Endothelial cell of umbilical vein (primary cell): Measurements from ENCODE around the gene RYR1. TPM values are rescaled to one million over a fixed set of nuclear protein-coding genes. Genes with fewer than 3 reads are reported as not detected.

Source experiments
- BruUV-seq: library from RNA; stranded (reverse); fragments of 400-500 nt; replicated peaks from 2 replicates; lab custom pipeline; 2021; lab: Mats Ljungman, UMichigan
- CTCF ChIA-PET: fragments of 300-600, 350-600 bp; sonication (Branson Sonifier 250); formaldehyde crosslinking; loops from one replicate; lab custom pipeline; 2021; ENCODE audit warnings: antibody characterized with exemption, inconsistent platforms; lab: Charles Lee
- POLR2A ChIA-PET: fragments of 300-600, 350-600 bp; sonication (Branson Sonifier 250); formaldehyde crosslinking; loops from one replicate; lab custom pipeline; 2021; ENCODE audit warnings: antibody characterized with exemption, inconsistent platforms; lab: Charles Lee
- DNase-seq: peaks from one replicate; pipeline ENCODE4 v3.0.0-alpha.2; 2011; ENCODE audit warnings: low read depth, low spot score
- FAIRE-seq: peaks from 2 replicates; lab custom pipeline; 2011; peaks lifted over from hg19 to GRCh38; lab: Jason Lieb, UNC
- H2AFZ ChIP-seq: 2 replicates; pipeline ENCODE4 v1.6.0; 2012; ENCODE audit warnings: low read depth, low read length, control low read depth, inconsistent platforms
- H3K27ac ChIP-seq: 2 replicates; pipeline ENCODE4 v1.5.1; 2011; ENCODE audit warnings: low read depth, mild to moderate bottlenecking, control low read depth, low read length, moderate library complexity; ENCODE audit not compliant: insufficient read depth
- H3K27me3 ChIP-seq, 2 experiments: 2 replicates each; pipeline versions ENCODE4 v1.6.0 to v1.6.1; 2011; ENCODE audit warnings: low read length in 2 of 2, mixed read lengths in 1 of 2; ENCODE audit not compliant: control insufficient read depth in 2 of 2, insufficient read depth in 2 of 2
- H3K36me3 ChIP-seq, 2 experiments: 2 replicates in 1 of 2; 3 replicates in 1 of 2; pipeline ENCODE4 v1.5.1; 2011; ENCODE audit warnings: low read length in 2 of 2, mild to moderate bottlenecking in 1 of 2, moderate library complexity in 1 of 2; ENCODE audit not compliant: control insufficient read depth in 2 of 2, insufficient read depth in 2 of 2; ENCODE audit errors: extremely low read depth in 1 of 2
- H3K4me1 ChIP-seq: 3 replicates; pipeline ENCODE4 v1.5.1; 2011; ENCODE audit warnings: mild to moderate bottlenecking, low read length; ENCODE audit not compliant: control insufficient read depth, insufficient read depth; ENCODE audit errors: extremely low read depth
- H3K4me2 ChIP-seq: 2 replicates; pipeline ENCODE4 v1.6.1; 2011; ENCODE audit warnings: low read length, control low read depth, mixed read lengths; ENCODE audit not compliant: insufficient read depth
- H3K4me3 ChIP-seq, 3 experiments: fragments of 200-600 bp in 1 of 3; sonication (generic), shearing (Covaris generic) in 1 of 3; replicated peaks in 1 of 3; 2 replicates each; pipeline ENCODE4 v1.5.1; 2011 to 2016; ENCODE audit warnings: control low read depth in 3 of 3, low read length in 3 of 3, mild to moderate bottlenecking in 2 of 3, inconsistent platforms in 1 of 3, low read depth in 1 of 3, moderate library complexity in 1 of 3; ENCODE audit not compliant: insufficient read depth in 1 of 3
- H3K79me2 ChIP-seq: 2 replicates; pipeline ENCODE4 v1.6.0; 2012; ENCODE audit warnings: low read length, inconsistent platforms; ENCODE audit not compliant: control insufficient read depth, insufficient read depth
- H3K9ac ChIP-seq: replicated peaks from 2 replicates; pipeline ENCODE3; 2011; ENCODE audit warnings: low read length, control low read depth; ENCODE audit not compliant: insufficient read depth; ENCODE audit errors: extremely low read depth
- H3K9me1 ChIP-seq: replicated peaks from 3 replicates; pipeline ENCODE4 v1.6.0; 2011; ENCODE audit warnings: mild to moderate bottlenecking, low read length; ENCODE audit not compliant: control insufficient read depth, insufficient read depth; ENCODE audit errors: extremely low read depth
- H3K9me3 ChIP-seq: replicated peaks from 2 replicates; pipeline ENCODE4 v1.5.1; 2012; ENCODE audit warnings: low read length, inconsistent platforms; ENCODE audit not compliant: control insufficient read depth, insufficient read depth
- H4K20me1 ChIP-seq: replicated peaks from 2 replicates; pipeline ENCODE3; 2011; ENCODE audit warnings: mild to moderate bottlenecking, low read length; ENCODE audit not compliant: control insufficient read depth, insufficient read depth; ENCODE audit errors: extremely low read depth
- EZH2 ChIP-seq: IDR thresholded peaks from 2 replicates; pipeline ENCODE4 v1.6.1; 2012; ENCODE audit warnings: borderline replicate concordance, low read depth, mild to moderate bottlenecking, moderate library complexity, low read length, inconsistent platforms; ENCODE audit not compliant: severe bottlenecking
- FOS ChIP-seq: IDR thresholded peaks from 2 replicates; pipeline ENCODE4 v1.6.1; 2011; ENCODE audit warnings: mild to moderate bottlenecking, low read length, moderate library complexity, borderline replicate concordance; ENCODE audit not compliant: insufficient read depth
- GATA2 ChIP-seq: IDR thresholded peaks from 2 replicates; pipeline ENCODE4 v1.7.0; 2011; ENCODE audit warnings: low read depth, mild to moderate bottlenecking, moderate library complexity, mixed read lengths, low read length; ENCODE audit not compliant: insufficient read length, insufficient read depth
- JUN ChIP-seq: IDR thresholded peaks from 2 replicates; pipeline ENCODE4 v1.6.1; 2011; ENCODE audit warnings: borderline replicate concordance, low read depth; ENCODE audit not compliant: insufficient read length, insufficient read depth
- MYC ChIP-seq: IDR thresholded peaks from one replicate; pipeline ENCODE4 v1.6.1; 2011; ENCODE audit warnings: mild to moderate bottlenecking, low read depth, low read length
- POLR2A ChIP-seq: IDR thresholded peaks from 2 replicates; pipeline ENCODE4 v1.6.1; 2012; ENCODE audit warnings: low read depth, mild to moderate bottlenecking, control low read depth, low read length
- POLR2AphosphoS5 ChIP-seq: IDR thresholded peaks from 2 replicates; pipeline ENCODE4 v1.6.1; 2012; ENCODE audit warnings: low read depth, mild to moderate bottlenecking, control low read depth, low read length, moderate library complexity; ENCODE audit not compliant: insufficient read depth
- dilution Hi-C: fragments of 300-500 bp; cut with MboI; formaldehyde crosslinking; loops from one replicate; pipeline ENCODE4 v1.15.0; 2019; ENCODE audit warnings: low sequenced_read_pairs; ENCODE audit not compliant: extremely low pct_ligation_motif_present
- intact Hi-C: fragments of 100-400 bp; cut with micrococcal nuclease; formaldehyde crosslinking; loops from one replicate; pipeline ENCODE4 v1.10.0; 2022
- polyA plus RNA-seq, 4 experiments: library from polyadenylated mRNA; depleted of rRNA in 3 of 4; stranded (reverse) in 3 of 4; unstranded in 1 of 4; fragments of >200 nt; gene quantifications; 2 replicates each; pipeline versions ENCODE4 v1.2.1 to v1.2.3, GENCODE V29; 2011 to 2012; ENCODE audit warnings: missing spikeins in 1 of 4
- total RNA-seq: library from RNA; stranded (reverse); gene quantifications from 2 replicates; pipeline ENCODE4 v1.2.3, GENCODE V29; 2021
- TF ChIP-seq, protein P1 (sequence below): IDR thresholded peaks from 2 replicates; pipeline ENCODE4 v1.6.1; 2011; ENCODE audit not compliant: insufficient read depth, insufficient read length
- TF ChIP-seq, protein P2 (sequence below), 2 donors: IDR thresholded peaks; 1 replicate in 1 of 2; 2 replicates in 1 of 2; pipeline ENCODE4 v1.5.1; 2011; ENCODE audit warnings: low read length in 2 of 2, mild to moderate bottlenecking in 2 of 2, moderate library complexity in 2 of 2, control low read depth in 1 of 2, inconsistent platforms in 1 of 2, low read depth in 1 of 2; ENCODE audit not compliant: insufficient read depth in 1 of 2; ENCODE audit errors: extremely low read depth in 1 of 2

RYR1 gene
- total and polyA plus RNA-seq, 2 donors (not counting 3 experiments of a cell fraction or from before 2014, with no cell fraction given), result under 0.01 to 0.02 TPM

GRCh38 chr19:38420935-38421334, 12.6 kb upstream of the RYR1 start:
- no peak overlapping the region for H3K27ac ChIP-seq
- no TSS peak for BruUV-seq
- no peaks in the 10 kb centered on the region for H3K4me1 ChIP-seq
- no peak overlapping the region for H3K4me2 ChIP-seq
- no peaks in the 10 kb centered on the region for H4K20me1 ChIP-seq
- TF ChIP-seq, protein P1, sequence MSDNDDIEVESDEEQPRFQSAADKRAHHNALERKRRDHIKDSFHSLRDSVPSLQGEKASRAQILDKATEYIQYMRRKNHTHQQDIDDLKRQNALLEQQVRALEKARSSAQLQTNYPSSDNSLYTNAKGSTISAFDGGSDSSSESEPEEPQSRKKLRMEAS, result no peak
- TF ChIP-seq POLR2AphosphoS5 (no peak), JUN (no peak), FOS (no peak), EZH2 (no peak), GATA2 (no peak), MYC (no peak), POLR2A (no peak)
- TF ChIP-seq, protein P2, sequence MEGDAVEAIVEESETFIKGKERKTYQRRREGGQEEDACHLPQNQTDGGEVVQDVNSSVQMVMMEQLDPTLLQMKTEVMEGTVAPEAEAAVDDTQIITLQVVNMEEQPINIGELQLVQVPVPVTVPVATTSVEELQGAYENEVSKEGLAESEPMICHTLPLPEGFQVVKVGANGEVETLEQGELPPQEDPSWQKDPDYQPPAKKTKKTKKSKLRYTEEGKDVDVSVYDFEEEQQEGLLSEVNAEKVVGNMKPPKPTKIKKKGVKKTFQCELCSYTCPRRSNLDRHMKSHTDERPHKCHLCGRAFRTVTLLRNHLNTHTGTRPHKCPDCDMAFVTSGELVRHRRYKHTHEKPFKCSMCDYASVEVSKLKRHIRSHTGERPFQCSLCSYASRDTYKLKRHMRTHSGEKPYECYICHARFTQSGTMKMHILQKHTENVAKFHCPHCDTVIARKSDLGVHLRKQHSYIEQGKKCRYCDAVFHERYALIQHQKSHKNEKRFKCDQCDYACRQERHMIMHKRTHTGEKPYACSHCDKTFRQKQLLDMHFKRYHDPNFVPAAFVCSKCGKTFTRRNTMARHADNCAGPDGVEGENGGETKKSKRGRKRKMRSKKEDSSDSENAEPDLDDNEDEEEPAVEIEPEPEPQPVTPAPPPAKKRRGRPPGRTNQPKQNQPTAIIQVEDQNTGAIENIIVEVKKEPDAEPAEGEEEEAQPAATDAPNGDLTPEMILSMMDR (IDR thresholded peaks at IDR 0.05; ENCODE audit: extremely low read depth in 1 of 2, insufficient read depth in 1 of 2, low read depth in 1 of 2, low read length in 2 of 2), result no peak
- no peak overlapping the region for H3K9ac ChIP-seq
- ChIA-PET POLR2A (no interaction called here), CTCF (interaction anchor here (0.6 to 1.9 kb wide), 2 partner anchors 18 to 585 kb away, joined by 3 to 5 read pairs; partner anchors contain the start of gene FAM98C)
- no peaks in the 10 kb centered on the region for H3K27me3 ChIP-seq
- FAIRE-seq (no peak), DNase-seq (no peak)
- intact Hi-C loops (no loop called here), dilution Hi-C loops (no loop called here)
- no peaks in the 10 kb centered on the region for H3K79me2 ChIP-seq
- no peak overlapping the region for H2AFZ ChIP-seq
- no peak overlapping the region for H3K4me3 ChIP-seq
- H3K36me3 ChIP-seq, result no peaks in the 10 kb centered on the region
- H3K9me1 ChIP-seq, result no peaks in the 10 kb centered on the region
- no peaks in the 10 kb centered on the region for H3K9me3 ChIP-seq
